ENCODE results near the gene HNF4A.

DNA sequence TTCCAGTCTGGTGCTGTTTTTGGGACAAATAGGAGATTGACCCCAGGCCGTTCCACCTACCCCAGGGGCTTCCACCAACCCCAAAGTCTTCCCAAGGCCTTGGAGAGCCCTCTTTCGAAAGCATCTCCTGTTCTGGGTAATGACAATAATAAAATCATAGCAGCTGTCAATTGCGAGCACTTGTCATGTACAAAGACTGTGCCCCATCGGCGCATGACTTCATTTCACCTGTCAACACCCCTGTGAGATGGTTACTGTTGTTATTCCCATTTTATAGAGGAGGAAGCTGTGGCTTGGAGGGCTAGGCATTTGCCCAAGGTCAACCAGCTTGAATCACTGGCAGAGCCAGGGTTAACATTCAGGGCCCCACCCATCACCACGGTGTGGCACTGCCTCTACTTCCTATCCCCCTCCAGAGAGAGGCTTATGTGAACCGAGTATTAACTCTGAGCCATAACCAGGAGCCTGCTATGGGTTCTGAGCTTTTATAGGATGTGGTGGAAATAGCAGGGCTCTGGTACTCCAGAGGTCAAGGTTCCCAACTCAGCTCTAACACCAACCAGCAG, 51.2 kb downstream of the HNF4A start:
- TF ChIP-seq YY1 (tag by site-specific recombination; IDR thresholded peaks at IDR 0.05) (no peak), ZNF221 (tag by site-specific recombination; IDR thresholded peaks at IDR 0.05; ENCODE audit: borderline replicate concordance) (no peak), ZNF394 (tag by site-specific recombination; IDR thresholded peaks at IDR 0.05; ENCODE audit: borderline replicate concordance) (no peak), ZNF132 (tag by site-specific recombination; IDR thresholded peaks at IDR 0.05; ENCODE audit: borderline replicate concordance) (no peak), ZNF747 (tag by site-specific recombination; IDR thresholded peaks at IDR 0.05) (no peak), ZNF157 (tag by site-specific recombination; IDR thresholded peaks at IDR 0.05) (no peak), ZNF133 (tag by site-specific recombination; IDR thresholded peaks at IDR 0.05) (no peak), ZNF600 (tag by site-specific recombination; IDR thresholded peaks at IDR 0.05) (no peak)
- TF ChIP-seq, protein P1, sequence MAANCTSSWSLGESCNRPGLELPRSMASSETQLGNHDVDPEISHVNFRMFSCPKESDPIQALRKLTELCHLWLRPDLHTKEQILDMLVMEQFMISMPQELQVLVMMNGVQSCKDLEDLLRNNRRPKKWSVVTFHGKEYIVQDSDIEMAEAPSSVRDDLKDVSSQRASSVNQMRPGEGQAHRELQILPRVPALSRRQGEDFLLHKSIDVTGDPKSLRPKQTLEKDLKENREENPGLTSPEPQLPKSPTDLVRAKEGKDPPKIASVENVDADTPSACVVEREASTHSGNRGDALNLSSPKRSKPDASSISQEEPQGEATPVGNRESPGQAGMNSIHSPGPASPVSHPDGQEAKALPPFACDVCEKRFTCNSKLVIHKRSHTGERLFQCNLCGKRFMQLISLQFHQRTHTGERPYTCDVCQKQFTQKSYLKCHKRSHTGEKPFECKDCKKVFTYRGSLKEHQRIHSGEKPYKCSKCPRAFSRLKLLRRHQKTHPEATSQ (tag by site-specific recombination; IDR thresholded peaks at IDR 0.05): no peak
- TF ChIP-seq, protein P2, sequence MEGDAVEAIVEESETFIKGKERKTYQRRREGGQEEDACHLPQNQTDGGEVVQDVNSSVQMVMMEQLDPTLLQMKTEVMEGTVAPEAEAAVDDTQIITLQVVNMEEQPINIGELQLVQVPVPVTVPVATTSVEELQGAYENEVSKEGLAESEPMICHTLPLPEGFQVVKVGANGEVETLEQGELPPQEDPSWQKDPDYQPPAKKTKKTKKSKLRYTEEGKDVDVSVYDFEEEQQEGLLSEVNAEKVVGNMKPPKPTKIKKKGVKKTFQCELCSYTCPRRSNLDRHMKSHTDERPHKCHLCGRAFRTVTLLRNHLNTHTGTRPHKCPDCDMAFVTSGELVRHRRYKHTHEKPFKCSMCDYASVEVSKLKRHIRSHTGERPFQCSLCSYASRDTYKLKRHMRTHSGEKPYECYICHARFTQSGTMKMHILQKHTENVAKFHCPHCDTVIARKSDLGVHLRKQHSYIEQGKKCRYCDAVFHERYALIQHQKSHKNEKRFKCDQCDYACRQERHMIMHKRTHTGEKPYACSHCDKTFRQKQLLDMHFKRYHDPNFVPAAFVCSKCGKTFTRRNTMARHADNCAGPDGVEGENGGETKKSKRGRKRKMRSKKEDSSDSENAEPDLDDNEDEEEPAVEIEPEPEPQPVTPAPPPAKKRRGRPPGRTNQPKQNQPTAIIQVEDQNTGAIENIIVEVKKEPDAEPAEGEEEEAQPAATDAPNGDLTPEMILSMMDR (tag by site-specific recombination; IDR thresholded peaks at IDR 0.05): no peak
- TF ChIP-seq, protein P3, sequence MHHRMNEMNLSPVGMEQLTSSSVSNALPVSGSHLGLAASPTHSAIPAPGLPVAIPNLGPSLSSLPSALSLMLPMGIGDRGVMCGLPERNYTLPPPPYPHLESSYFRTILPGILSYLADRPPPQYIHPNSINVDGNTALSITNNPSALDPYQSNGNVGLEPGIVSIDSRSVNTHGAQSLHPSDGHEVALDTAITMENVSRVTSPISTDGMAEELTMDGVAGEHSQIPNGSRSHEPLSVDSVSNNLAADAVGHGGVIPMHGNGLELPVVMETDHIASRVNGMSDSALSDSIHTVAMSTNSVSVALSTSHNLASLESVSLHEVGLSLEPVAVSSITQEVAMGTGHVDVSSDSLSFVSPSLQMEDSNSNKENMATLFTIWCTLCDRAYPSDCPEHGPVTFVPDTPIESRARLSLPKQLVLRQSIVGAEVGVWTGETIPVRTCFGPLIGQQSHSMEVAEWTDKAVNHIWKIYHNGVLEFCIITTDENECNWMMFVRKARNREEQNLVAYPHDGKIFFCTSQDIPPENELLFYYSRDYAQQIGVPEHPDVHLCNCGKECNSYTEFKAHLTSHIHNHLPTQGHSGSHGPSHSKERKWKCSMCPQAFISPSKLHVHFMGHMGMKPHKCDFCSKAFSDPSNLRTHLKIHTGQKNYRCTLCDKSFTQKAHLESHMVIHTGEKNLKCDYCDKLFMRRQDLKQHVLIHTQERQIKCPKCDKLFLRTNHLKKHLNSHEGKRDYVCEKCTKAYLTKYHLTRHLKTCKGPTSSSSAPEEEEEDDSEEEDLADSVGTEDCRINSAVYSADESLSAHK (tag by site-specific recombination; IDR thresholded peaks at IDR 0.05): no peak
- TF ChIP-seq, protein P4, sequence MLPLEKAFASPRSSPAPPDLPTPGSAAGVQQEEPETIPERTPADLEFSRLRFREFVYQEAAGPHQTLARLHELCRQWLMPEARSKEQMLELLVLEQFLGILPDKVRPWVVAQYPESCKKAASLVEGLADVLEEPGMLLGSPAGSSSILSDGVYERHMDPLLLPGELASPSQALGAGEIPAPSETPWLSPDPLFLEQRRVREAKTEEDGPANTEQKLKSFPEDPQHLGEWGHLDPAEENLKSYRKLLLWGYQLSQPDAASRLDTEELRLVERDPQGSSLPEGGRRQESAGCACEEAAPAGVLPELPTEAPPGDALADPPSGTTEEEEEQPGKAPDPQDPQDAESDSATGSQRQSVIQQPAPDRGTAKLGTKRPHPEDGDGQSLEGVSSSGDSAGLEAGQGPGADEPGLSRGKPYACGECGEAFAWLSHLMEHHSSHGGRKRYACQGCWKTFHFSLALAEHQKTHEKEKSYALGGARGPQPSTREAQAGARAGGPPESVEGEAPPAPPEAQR (tag by site-specific recombination; IDR thresholded peaks at IDR 0.05): no peak
- TF ChIP-seq, protein P5, sequence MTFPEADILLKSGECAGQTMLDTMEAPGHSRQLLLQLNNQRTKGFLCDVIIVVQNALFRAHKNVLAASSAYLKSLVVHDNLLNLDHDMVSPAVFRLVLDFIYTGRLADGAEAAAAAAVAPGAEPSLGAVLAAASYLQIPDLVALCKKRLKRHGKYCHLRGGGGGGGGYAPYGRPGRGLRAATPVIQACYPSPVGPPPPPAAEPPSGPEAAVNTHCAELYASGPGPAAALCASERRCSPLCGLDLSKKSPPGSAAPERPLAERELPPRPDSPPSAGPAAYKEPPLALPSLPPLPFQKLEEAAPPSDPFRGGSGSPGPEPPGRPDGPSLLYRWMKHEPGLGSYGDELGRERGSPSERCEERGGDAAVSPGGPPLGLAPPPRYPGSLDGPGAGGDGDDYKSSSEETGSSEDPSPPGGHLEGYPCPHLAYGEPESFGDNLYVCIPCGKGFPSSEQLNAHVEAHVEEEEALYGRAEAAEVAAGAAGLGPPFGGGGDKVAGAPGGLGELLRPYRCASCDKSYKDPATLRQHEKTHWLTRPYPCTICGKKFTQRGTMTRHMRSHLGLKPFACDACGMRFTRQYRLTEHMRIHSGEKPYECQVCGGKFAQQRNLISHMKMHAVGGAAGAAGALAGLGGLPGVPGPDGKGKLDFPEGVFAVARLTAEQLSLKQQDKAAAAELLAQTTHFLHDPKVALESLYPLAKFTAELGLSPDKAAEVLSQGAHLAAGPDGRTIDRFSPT (tag by site-specific recombination; IDR thresholded peaks at IDR 0.05): no peak
